ENCODE results near the gene CACNA1I. TPM values are rescaled to one million over a fixed set of nuclear protein-coding genes. Genes with fewer than 3 reads are reported as not detected.

The CACNA1I gene
- total and polyA plus RNA-seq, 2 experiments from 2014 or later, result 0.17 to 0.21 TPM

DNA sequence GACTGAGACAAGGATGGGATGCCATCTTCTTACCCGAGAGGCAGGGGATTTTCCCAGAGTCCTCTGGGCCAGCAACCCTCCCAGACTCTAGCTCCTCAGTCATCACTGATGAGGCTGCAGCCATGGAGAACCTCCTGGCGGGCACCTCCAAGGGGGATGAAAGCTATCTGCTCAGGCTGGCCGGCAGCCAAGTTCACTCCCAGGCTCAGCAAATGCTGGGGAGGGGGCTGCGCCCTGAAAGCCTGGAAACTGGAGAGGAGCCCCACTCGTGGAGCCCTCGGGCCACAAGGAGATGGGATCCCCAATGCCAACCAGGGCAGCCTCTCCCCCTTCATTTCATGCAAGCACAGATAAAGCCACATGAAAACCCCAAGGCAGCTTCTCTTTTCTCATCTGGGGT, 75.0 kb downstream of the CACNA1I start:
- TF ChIP-seq EZH2phosphoT487 (IDR thresholded peaks at IDR 0.05; ENCODE audit: low read depth, severe bottlenecking, unreplicated experiment) (no peak), CTCF (IDR thresholded peaks at IDR 0.05; ENCODE audit: poor library complexity) (no peak)
- DNase-seq (ENCODE audit: low spot score), result no peak
- Histone ChIP-seq H3K27ac (no peak overlapping the region), H3K79me2 (no peaks in the 10 kb centered on the region), H3K4me3 (no peak overlapping the region), H2AFZ (no peak overlapping the region), H4K20me1 (ENCODE audit: insufficient read depth, poor library complexity, severe bottlenecking) (no peaks in the 10 kb centered on the region), H3K9me2 (replicated peaks; ENCODE audit: insufficient read depth) (no peaks in the 10 kb centered on the region), H3K4me1 (ENCODE audit: insufficient read depth) (no peaks in the 10 kb centered on the region), H3K9me3 (ENCODE audit: low read depth) (no peaks in the 10 kb centered on the region), H3K4me2 (no peak overlapping the region), H3K27me3 (no peaks in the 10 kb centered on the region), H3K36me3 (replicated peaks; ENCODE audit: insufficient read depth, low read depth) (no peaks in the 10 kb centered on the region)
- WGBS (ENCODE audit: low lambda C conversion rate, missing lambda C conversion rate), result 89% methylated on average over 6 of the region's 6 CpGs

DNA sequence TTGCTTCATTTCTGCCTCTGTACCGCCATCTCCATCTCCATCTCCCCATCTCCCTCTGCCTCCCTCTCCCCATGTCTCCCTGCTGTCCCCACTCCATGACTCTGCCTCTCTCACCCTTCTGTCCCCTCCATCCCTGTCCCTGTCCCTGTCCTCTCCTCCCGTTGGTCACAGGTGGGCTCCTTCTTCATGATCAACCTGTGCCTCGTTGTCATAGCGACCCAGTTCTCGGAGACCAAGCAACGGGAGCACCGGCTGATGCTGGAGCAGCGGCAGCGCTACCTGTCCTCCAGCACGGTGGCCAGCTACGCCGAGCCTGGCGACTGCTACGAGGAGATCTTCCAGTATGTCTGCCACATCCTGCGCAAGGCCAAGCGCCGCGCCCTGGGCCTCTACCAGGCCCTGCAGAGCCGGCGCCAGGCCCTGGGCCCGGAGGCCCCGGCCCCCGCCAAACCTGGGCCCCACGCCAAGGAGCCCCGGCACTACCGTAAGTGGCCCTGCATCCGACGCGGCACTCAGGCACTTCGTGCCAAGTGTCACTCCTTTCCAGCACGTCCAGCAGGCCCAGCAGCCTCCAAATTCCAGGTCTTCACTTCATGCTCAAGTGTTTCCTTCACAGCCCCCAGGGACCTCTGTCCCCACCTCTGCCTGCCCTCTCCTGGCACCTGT, 76.0 kb downstream of the CACNA1I start:
- WGBS (ENCODE audit: low lambda C conversion rate, missing lambda C conversion rate), result 93% methylated on average over 30 of the region's 31 CpGs
- H3K27me3 ChIP-seq, result no peaks in the 10 kb centered on the region

GRCh38 chr22:39647836-39648629, 77.5 kb downstream of the CACNA1I start:
- TF ChIP-seq EZH2 (IDR thresholded peaks at IDR 0.05; ENCODE audit: borderline replicate concordance) (no peak), EZH2phosphoT487 (IDR thresholded peaks at IDR 0.05; ENCODE audit: low read depth, severe bottlenecking, unreplicated experiment) (no peak), CTCF (IDR thresholded peaks at IDR 0.05; ENCODE audit: poor library complexity) (no peak)
- no peaks in the 10 kb centered on the region for H3K4me1 ChIP-seq (ENCODE audit: insufficient read depth)
- WGBS (ENCODE audit: low lambda C conversion rate, missing lambda C conversion rate), result 88% methylated on average over 35 of the region's 35 CpGs
- H3K36me3 ChIP-seq (replicated peaks; ENCODE audit: insufficient read depth, low read depth), result no peaks in the 10 kb centered on the region
- no peaks in the 10 kb centered on the region for H3K79me2 ChIP-seq
- H2AFZ ChIP-seq, result no peak overlapping the region
- no peak overlapping the region for H3K4me2 ChIP-seq
- H3K9me2 ChIP-seq (replicated peaks; ENCODE audit: insufficient read depth), result no peaks in the 10 kb centered on the region
- H3K27ac ChIP-seq, result no peak overlapping the region
- no peaks in the 10 kb centered on the region for H3K9me3 ChIP-seq (ENCODE audit: low read depth)
- H3K4me3 ChIP-seq, result no peak overlapping the region
- no peak for DNase-seq (ENCODE audit: low spot score)
- H3K27me3 ChIP-seq, result no peaks in the 10 kb centered on the region
- no peaks in the 10 kb centered on the region for H4K20me1 ChIP-seq (ENCODE audit: insufficient read depth, poor library complexity, severe bottlenecking)

More for the DNA sequence above, 76.0 kb downstream of the CACNA1I start:
- Histone ChIP-seq H3K79me2 (no peaks in the 10 kb centered on the region), H3K9me2 (replicated peaks; ENCODE audit: insufficient read depth) (no peaks in the 10 kb centered on the region), H3K4me3 (no peak overlapping the region), H4K20me1 (ENCODE audit: insufficient read depth, poor library complexity, severe bottlenecking) (no peaks in the 10 kb centered on the region), H3K4me2 (no peak overlapping the region), H3K9me3 (ENCODE audit: low read depth) (no peaks in the 10 kb centered on the region), H2AFZ (no peak overlapping the region), H3K36me3 (replicated peaks; ENCODE audit: insufficient read depth, low read depth) (no peaks in the 10 kb centered on the region), H3K27ac (no peak overlapping the region), H3K4me1 (ENCODE audit: insufficient read depth) (no peaks in the 10 kb centered on the region)
- TF ChIP-seq CTCF (IDR thresholded peaks at IDR 0.05; ENCODE audit: poor library complexity) (no peak), EZH2 (IDR thresholded peaks at IDR 0.05; ENCODE audit: borderline replicate concordance) (no peak), EZH2phosphoT487 (IDR thresholded peaks at IDR 0.05; ENCODE audit: low read depth, severe bottlenecking, unreplicated experiment) (no peak)
- DNase-seq (ENCODE audit: low spot score), result no peak
